ENCODE results near the gene HNRNPR. TPM values are rescaled to one million over a fixed set of nuclear protein-coding genes. Genes with fewer than 3 reads are reported as not detected.
"Not testable (repeated sequence)": the region's sequence is repeated elsewhere in the genome, so short reads cannot be mapped to it uniquely, and the experiment has no call there.

HNRNPR gene
- total RNA-seq, 1 donor from 2014 or later, result 70.8 TPM

DNA sequence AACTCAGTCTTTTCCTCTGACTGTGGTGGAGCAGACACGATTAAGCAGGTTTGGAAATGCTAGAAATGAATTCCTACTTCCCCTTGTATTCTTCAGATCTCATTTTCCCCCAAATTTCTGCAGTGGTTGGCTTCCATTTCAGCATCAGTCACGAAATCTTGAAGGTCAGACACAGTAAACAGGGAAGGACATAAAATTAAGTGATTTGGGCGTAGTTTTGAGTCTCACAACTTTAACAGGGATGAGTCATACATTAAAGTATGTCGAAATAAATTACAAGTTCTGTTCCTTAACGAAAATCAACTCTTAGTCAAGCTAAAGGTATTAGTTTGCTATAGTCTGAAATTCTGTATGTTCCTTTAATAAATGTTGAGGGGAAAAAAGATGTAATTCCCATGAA lies 61.1 kb downstream of the HNRNPR start:
- DNase-seq (ENCODE audit: low read depth) (peak; percentile 81), FAIRE-seq (no peak)
- Histone ChIP-seq H3K27me3 (ENCODE audit: control insufficient read depth, insufficient read depth, low read length) (no peaks in the 10 kb centered on the region), H3K4me3 (ENCODE audit: low read depth, low read length) (no peak overlapping the region), H3K36me3 (ENCODE audit: control insufficient read depth, insufficient read depth, low read length) (peaks cover 4% of the 10 kb centered on the region)
- TF ChIP-seq, protein P1, sequence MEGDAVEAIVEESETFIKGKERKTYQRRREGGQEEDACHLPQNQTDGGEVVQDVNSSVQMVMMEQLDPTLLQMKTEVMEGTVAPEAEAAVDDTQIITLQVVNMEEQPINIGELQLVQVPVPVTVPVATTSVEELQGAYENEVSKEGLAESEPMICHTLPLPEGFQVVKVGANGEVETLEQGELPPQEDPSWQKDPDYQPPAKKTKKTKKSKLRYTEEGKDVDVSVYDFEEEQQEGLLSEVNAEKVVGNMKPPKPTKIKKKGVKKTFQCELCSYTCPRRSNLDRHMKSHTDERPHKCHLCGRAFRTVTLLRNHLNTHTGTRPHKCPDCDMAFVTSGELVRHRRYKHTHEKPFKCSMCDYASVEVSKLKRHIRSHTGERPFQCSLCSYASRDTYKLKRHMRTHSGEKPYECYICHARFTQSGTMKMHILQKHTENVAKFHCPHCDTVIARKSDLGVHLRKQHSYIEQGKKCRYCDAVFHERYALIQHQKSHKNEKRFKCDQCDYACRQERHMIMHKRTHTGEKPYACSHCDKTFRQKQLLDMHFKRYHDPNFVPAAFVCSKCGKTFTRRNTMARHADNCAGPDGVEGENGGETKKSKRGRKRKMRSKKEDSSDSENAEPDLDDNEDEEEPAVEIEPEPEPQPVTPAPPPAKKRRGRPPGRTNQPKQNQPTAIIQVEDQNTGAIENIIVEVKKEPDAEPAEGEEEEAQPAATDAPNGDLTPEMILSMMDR (IDR thresholded peaks at IDR 0.05; ENCODE audit: insufficient read depth, low read length, severe bottlenecking), result no peak

DNA sequence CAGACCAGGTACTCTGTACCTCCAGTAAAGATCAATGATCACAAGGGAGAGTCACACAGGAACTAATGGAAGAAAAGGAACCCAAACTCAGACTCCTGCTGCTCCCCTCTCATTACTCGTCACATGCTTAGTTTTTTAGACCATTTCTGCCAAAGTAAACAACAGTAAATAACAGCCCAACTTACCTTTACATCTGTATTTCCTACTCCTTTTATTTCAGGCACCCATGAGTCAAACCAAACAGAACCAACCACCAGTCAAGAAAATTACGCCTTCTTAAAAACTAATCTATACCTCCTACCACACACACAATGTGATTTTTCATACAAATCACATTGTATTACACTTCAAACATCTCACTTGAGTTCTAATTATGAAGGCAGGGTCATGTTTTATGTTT lies 65.4 kb downstream of the HNRNPR start:
- FAIRE-seq (no peak), DNase-seq (ENCODE audit: low read depth) (peak; percentile 68)
- Histone ChIP-seq H3K27me3 (ENCODE audit: control insufficient read depth, insufficient read depth, low read length) (no peaks in the 10 kb centered on the region), H3K36me3 (ENCODE audit: control insufficient read depth, insufficient read depth, low read length) (peaks cover 4% of the 10 kb centered on the region), H3K4me3 (ENCODE audit: low read depth, low read length) (no peak overlapping the region)
- TF ChIP-seq, protein P1 (IDR thresholded peaks at IDR 0.05; ENCODE audit: insufficient read depth, low read length, severe bottlenecking), result no peak

DNA sequence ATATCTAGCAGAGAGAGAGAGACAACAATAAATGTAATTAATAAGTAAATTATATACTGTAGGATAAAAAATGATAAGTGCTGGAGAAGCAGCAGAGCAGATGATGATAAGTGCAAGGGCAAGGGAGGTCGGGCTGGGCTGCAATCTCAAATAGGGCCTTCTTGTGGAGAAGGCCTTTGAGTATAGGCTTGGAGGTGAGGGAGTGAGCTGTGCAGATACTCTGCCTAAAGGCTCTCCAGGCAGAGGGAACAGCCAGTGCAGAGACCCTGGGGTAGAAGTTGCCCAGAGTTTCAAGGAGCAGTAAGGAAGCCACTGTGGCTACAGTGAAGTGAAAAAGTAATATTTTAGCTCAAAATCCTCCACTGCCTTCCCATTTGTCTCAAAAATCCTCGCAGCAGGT lies 67.6 kb downstream of the HNRNPR start:
- DNase-seq (ENCODE audit: low read depth) (no peak), FAIRE-seq (no peak)
- H3K36me3 ChIP-seq (ENCODE audit: control insufficient read depth, insufficient read depth, low read length), result peaks cover 1% of the 10 kb centered on the region
- no peak overlapping the region for H3K4me3 ChIP-seq (ENCODE audit: low read depth, low read length)
- TF ChIP-seq, protein P1 (IDR thresholded peaks at IDR 0.05; ENCODE audit: insufficient read depth, low read length, severe bottlenecking), result no peak
- no peaks in the 10 kb centered on the region for H3K27me3 ChIP-seq (ENCODE audit: control insufficient read depth, insufficient read depth, low read length)

DNA sequence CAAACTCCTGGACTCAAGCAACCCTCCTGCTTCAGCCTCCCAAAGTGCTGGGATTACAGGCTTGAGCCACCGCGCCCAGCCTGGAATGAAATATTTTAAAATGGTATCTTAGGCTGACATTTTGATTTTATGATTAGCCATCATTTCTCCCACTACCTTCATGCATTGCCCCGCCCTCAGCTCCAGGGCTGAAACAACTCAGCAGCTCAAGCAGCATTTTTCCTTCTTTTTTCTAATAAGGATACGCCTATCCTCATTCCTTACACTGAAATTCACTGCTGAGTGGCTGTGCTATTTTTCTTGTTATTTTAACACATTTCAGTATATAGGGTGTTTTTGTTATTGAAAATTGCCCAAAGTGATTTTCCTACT lies 70.0 kb downstream of the HNRNPR start:
- FAIRE-seq (no peak), DNase-seq (ENCODE audit: low read depth) (no peak)
- Histone ChIP-seq H3K36me3 (ENCODE audit: control insufficient read depth, insufficient read depth, low read length) (no peaks in the 10 kb centered on the region), H3K4me3 (ENCODE audit: low read depth, low read length) (no peak overlapping the region), H3K27me3 (ENCODE audit: control insufficient read depth, insufficient read depth, low read length) (no peaks in the 10 kb centered on the region)
- TF ChIP-seq, protein P1 (IDR thresholded peaks at IDR 0.05; ENCODE audit: insufficient read depth, low read length, severe bottlenecking), result no peak

DNA sequence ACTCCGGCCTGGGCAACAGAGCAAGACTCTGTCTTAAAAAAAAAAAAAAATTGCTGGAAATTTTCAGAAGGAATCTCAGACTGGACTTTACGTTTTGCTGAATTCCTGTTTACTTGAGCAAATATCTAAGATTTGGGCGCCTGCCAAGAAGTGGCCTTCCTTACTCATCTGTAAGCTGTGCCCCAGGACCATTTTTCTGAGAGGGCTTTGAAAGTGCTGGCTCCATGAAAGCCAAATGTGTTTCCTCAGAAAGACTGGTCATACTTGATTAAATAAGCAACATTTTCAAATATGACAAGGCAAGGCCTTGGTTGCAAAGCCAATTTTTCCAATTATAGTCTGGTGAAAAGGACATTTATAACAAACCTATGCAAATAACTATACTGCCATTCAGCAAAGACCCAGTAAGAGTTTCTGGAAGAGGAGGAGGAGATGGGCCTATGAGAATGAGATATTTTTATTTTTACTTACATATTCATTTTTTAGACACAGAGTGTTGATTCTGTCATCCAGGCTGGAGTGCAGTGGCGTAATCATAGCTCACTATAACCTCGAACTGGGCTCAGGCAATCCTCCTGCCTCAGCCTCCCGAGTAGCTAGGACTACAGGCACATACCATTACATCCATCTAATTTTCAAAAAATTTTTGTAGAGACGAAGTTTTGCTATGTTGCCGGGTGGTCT lies 70.5 kb downstream of the HNRNPR start:
- Histone ChIP-seq H3K4me3 (ENCODE audit: low read depth, low read length) (no peak overlapping the region), H3K36me3 (ENCODE audit: control insufficient read depth, insufficient read depth, low read length) (no peaks in the 10 kb centered on the region), H3K27me3 (ENCODE audit: control insufficient read depth, insufficient read depth, low read length) (no peaks in the 10 kb centered on the region)
- TF ChIP-seq, protein P1 (IDR thresholded peaks at IDR 0.05; ENCODE audit: insufficient read depth, low read length, severe bottlenecking), result no peak
- FAIRE-seq, result no peak
- DNase-seq (ENCODE audit: low read depth), result peak; percentile 46

DNA sequence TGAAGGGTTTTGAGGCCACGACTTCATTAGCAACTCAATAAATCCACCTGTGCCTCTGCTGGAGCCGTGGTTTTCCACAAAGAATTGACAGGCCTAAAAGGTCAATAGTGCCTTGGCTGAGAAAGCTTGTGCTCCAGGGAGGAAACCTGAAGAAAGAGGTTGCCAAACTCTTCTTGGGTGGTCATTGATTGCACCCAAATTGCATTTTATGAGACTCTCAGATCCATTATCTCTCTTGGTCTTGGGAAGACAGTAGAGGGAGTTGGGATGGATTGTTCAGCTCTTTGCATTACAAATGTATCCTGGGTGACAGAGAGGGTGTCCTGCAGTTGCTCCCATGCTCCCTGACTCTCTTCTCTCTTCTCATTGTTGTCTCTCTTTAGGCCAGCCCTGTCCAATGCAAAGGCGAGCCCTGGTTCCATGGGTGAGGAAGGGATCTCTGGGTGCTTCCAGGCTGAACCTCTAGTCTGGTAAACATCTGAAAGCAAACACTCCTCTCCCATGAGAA lies 80.7 kb downstream of the HNRNPR start:
- Histone ChIP-seq H3K27me3 (ENCODE audit: control insufficient read depth, insufficient read depth, low read length) (peaks cover 5% of the 10 kb centered on the region), H3K36me3 (ENCODE audit: control insufficient read depth, insufficient read depth, low read length) (no peaks in the 10 kb centered on the region), H3K4me3 (ENCODE audit: low read depth, low read length) (no peak overlapping the region)
- DNase-seq (ENCODE audit: low read depth), result no peak
- TF ChIP-seq, protein P1 (IDR thresholded peaks at IDR 0.05; ENCODE audit: insufficient read depth, low read length, severe bottlenecking), result no peak
- FAIRE-seq, result no peak

DNA sequence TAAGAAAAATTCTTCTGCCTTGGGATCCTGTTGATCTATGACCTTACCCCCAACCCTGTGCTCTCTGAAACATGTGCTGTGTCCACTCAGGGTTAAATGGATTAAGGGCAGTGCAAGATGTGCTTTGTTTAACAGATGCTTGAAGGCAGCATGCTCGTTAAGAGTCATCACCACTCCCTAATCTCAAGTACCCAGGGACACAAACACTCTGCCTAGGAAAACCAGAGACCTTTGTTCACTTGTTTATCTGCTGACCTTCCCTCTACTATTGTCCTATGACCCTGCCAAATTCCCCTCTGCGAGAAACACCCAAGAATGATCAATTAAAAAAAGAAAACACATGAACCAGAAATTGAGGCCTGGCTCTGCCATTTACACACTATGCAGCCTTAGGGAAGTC lies 86.0 kb downstream of the HNRNPR start:
- FAIRE-seq; H3K4me3 ChIP-seq (ENCODE audit: low read depth, low read length); DNase-seq (ENCODE audit: low read depth); H3K36me3 ChIP-seq (ENCODE audit: control insufficient read depth, insufficient read depth, low read length); H3K27me3 ChIP-seq (ENCODE audit: control insufficient read depth, insufficient read depth, low read length): not testable (repeated sequence)

DNA sequence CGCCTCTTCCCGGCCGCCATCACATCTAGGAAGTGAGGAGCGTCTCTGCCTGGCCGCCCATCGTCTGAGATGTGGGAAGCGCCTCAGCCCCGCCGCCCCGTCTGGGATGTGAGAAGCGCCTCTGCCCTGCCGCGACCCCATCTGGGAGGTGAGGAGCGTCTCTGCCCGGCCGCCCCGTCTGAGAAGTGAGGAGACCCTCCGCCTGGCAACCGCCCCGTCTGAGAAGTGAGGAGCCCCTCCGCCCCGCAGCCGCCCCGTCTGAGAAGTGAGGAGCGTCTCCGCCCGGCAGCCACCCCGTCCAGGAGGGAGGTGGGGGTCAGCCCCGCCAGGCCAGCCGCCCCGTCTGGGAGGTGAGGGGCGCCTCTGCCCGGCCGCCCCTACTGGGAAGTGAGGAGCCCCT lies 86.7 kb downstream of the HNRNPR start:
- not testable (repeated sequence) for H3K27me3 ChIP-seq (ENCODE audit: control insufficient read depth, insufficient read depth, low read length); H3K4me3 ChIP-seq (ENCODE audit: low read depth, low read length); H3K36me3 ChIP-seq (ENCODE audit: control insufficient read depth, insufficient read depth, low read length); FAIRE-seq; DNase-seq (ENCODE audit: low read depth)
